Aorta (tissue), 5 donors: ENCODE results near the gene SON. TPM values are rescaled to one million over a fixed set of nuclear protein-coding genes. Genes with fewer than 3 reads are reported as not detected.
"Not testable (repeated sequence)": the region's sequence is repeated elsewhere in the genome, so short reads cannot be mapped to it uniquely, and the experiment has no call there.

Experiments
- ATAC-seq: fragments of 200-7000 bp; cut with Tn5 transposase; one replicate; pipeline ENCODE4 v1.9.1; 2022; ENCODE audit warnings: moderate library complexity; ENCODE audit not compliant: low FRiP score
- DNase-seq, 2 donors: peaks; one replicate each; pipeline ENCODE4 v3.0.0-alpha.2; 2020
- H3K27ac ChIP-seq, 2 donors: one replicate each; pipeline ENCODE4 v1.5.1; 2013; ENCODE audit warnings: low read length in 2 of 2, mild to moderate bottlenecking in 2 of 2, moderate library complexity in 2 of 2, control low read depth in 1 of 2, inconsistent platforms in 1 of 2, low read depth in 1 of 2
- H3K27me3 ChIP-seq, 2 donors: one replicate each; pipeline ENCODE4 v1.6.1; 2013; ENCODE audit warnings: control low read depth in 1 of 2, low read length in 1 of 2, mild to moderate bottlenecking in 1 of 2, moderate library complexity in 1 of 2; ENCODE audit not compliant: insufficient read depth in 2 of 2, control insufficient read depth in 1 of 2
- H3K36me3 ChIP-seq, 2 donors: one replicate each; pipeline ENCODE4 v1.6.1; 2013; ENCODE audit warnings: control low read depth in 1 of 2, low read length in 1 of 2, mild to moderate bottlenecking in 1 of 2; ENCODE audit not compliant: insufficient read depth in 2 of 2, control insufficient read depth in 1 of 2
- H3K4me1 ChIP-seq, 2 donors: one replicate each; pipeline ENCODE4 v1.6.1; 2013; ENCODE audit warnings: low read length in 2 of 2, control low read depth in 1 of 2, mild to moderate bottlenecking in 1 of 2, moderate library complexity in 1 of 2; ENCODE audit not compliant: insufficient read depth in 2 of 2, control insufficient read depth in 1 of 2
- H3K4me3 ChIP-seq, 2 donors: one replicate each; pipeline ENCODE4 v1.5.1; 2013; ENCODE audit warnings: low read length in 2 of 2, control low read depth in 1 of 2, mild to moderate bottlenecking in 1 of 2
- H3K9me3 ChIP-seq: one replicate; pipeline ENCODE4 v1.6.1; 2013; ENCODE audit warnings: mild to moderate bottlenecking, low read length; ENCODE audit not compliant: control insufficient read depth
- WGBS, 2 donors: extraction: QIAGEN DNeasy Blood & Tissue Kit; methylation state at CpG; one replicate each; pipeline ENCODE4 v1.1.7; 2013; 5-methylcytosine and 5-hydroxymethylcytosine counted together
- intact Hi-C, 2 donors: fragments of 100-400 bp; cut with DNase I; formaldehyde crosslinking; loops; one replicate each; pipeline versions ENCODE4 v1.14.2 to v1.15.0; 2022
- polyA plus RNA-seq, 2 donors: library from polyadenylated mRNA; stranded (reverse); fragments of 200-250 nt; gene quantifications; one replicate each; pipeline ENCODE4 v1.2.3, GENCODE V29; 2013
- total RNA-seq, 2 donors: library from RNA; stranded (reverse); fragmentation: NEBNext Ultra II Directional; extraction: Animal tissue kit (Norgen Biotek cat#: 25700); gene quantifications; one replicate each; pipeline ENCODE4 v1.2.1, GENCODE V29; 2021
- donor health status: healthy with polysubstance abuse.
- donor health status: Bipolar disorder and iron deficiency.
- donor health status: DM: no; HTN: no; CAD: no.
- donor health status: DM: no; HTN: no; CAD: no.
- donor health status: DM: yes; HTN: yes; CAD: no.

Gene SON
- total and polyA plus RNA-seq, 4 donors: 57.8 to 350 (median 303) TPM

DNA sequence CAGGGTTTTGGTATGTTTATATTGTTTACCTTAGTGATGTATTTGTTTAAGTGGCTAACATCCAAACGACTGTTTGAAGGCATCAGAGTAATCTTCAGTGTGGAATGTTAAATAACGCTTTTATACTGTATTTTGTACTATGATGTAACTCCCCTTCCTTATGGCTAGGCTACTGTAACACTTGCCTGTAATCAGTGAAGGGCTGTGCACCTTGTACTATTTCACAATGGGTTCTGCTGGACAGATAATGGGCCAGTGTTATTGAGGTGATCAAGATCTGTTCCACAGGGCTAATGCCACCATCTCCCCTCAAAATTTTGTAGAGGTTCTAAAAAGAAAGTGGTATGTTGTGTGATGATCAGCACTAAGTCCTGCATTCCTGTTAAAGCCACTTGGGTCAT, 33.9 kb downstream of the SON start:
- ATAC-seq, H3K9me3 ChIP-seq, H3K27ac ChIP-seq, DNase-seq, intact Hi-C loops, H3K4me3 ChIP-seq, H3K27me3 ChIP-seq, H3K4me1 ChIP-seq, H3K36me3 ChIP-seq: not testable (repeated sequence)
- 47 to 62% methylated on average over 2 of the region's 2 CpGs for WGBS, 2 donors

DNA sequence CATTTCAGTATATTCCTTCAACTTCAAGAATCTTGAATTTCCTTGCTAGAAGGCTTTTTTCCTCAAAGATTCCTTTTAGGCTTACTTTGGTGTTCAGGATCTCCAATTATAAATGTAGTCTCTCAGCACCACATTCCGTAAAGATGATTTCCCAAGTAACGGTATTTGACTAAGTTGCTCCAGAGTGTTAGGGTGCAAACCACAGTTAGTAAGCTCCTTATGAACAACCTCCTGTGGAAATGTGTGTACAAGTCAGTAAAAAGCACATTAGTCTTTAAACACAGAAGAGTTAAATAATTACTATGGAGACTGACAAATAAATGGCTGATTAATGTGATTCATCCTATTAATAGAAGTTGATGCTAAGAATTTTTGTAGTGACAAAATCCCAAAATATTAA, 35.4 kb downstream of the SON start:
- no peaks in the 10 kb centered on the region for H3K27me3 ChIP-seq
- no peak for DNase-seq
- H3K27ac ChIP-seq: no peak overlapping the region
- peaks cover 3 to 7% of the 10 kb centered on the region in 2 donors for H3K36me3 ChIP-seq
- intact Hi-C loops: no loop called here
- ATAC-seq: no peak
- no peaks in the 10 kb centered on the region for H3K9me3 ChIP-seq
- H3K4me1 ChIP-seq: no peaks in the 10 kb centered on the region
- H3K4me3 ChIP-seq: no peak overlapping the region
- WGBS, 2 donors: 44 to 53% methylated on average over 2 of the region's 2 CpGs

DNA sequence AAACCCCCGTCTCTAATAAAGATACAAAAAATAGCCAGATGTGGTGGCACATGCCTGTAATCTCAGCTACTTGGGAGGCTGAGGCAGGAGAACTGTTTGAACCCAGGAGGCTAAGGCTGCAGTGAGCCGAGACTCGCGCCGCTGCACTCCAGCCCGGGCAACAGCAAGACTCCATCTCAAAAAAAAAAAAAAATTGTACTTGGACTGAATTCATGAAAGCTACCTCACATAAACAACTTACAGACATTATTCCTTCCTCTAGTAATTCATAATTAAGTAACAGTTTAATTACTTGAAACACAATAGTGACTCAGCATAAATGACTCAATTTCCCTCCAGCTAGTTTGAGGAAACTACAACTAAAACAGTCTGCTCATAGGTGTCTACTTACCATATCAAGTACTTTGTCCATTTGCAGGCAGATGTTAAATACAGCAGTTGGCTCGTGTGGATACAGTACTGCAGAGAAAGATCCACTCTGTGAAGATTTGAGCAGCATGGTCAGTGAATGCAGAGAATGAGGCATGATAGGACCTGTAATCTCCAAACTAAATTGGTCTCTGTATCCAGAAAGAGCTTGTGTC, 36.2 kb downstream of the SON start:
- H3K36me3 ChIP-seq: peaks cover 3 to 7% of the 10 kb centered on the region in 2 donors
- no peaks in the 10 kb centered on the region for H3K9me3 ChIP-seq
- WGBS, 2 donors: 80 to 84% methylated on average over 7 of the region's 7 CpGs
- no peaks in the 10 kb centered on the region for H3K4me1 ChIP-seq
- H3K27ac ChIP-seq: no peak overlapping the region
- no peaks in the 10 kb centered on the region for H3K27me3 ChIP-seq
- ATAC-seq (no peak), DNase-seq (no peak)
- no peak overlapping the region for H3K4me3 ChIP-seq
- intact Hi-C loops: no loop called here

DNA sequence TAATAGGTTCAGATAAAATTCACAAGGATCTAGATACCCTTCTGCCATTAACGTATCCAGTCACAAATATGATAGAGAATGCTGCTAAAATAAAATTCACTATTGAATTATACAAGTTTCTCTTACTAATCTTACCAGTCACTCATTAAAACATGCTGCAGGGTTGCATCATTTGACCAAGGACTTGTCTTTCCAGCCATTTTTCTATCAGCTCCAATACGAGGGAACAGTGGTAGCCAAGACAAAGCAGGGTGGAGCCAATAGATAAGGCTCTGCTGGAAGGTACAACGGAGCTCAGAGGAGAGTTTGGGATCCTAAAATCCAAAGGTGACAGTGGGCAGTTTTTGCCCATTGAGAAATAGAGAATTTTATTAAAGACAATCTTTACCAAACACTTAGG, 41.6 kb downstream of the SON start:
- Histone ChIP-seq H3K4me3 (no peak overlapping the region), H3K9me3 (no peaks in the 10 kb centered on the region), H3K4me1 (no peaks in the 10 kb centered on the region), H3K27ac (no peak overlapping the region), H3K36me3 (peaks cover 0 to 2% of the 10 kb centered on the region in 2 donors), H3K27me3 (no peaks in the 10 kb centered on the region)
- DNase-seq (no peak), ATAC-seq (no peak)
- intact Hi-C loops: no loop called here
- 65 to 66% methylated on average over 3 of the region's 3 CpGs for WGBS, 2 donors

DNA sequence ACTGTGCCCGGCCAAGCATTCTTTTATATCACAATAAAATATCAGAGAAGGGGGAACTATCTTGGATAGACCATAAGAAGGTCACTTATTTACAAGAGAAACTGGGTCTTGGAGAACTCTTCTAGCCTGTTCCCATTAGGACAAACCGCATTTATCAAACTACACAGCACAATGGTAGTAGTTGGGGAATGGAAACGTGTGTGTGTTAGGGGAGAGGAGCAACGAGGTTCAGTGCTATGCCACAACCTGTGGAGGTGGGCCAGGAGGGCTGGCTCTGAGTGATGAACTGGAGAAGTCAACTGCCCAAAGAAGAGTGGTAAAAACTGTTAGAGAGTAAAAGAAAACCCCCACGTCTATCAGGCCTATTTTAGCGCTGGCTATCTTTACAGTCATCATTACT, 44.1 kb downstream of the SON start:
- Histone ChIP-seq H3K4me3 (no peak overlapping the region), H3K9me3 (no peaks in the 10 kb centered on the region), H3K27me3 (no peaks in the 10 kb centered on the region), H3K27ac (no peak overlapping the region), H3K36me3 (peaks cover 0 to 2% of the 10 kb centered on the region in 2 donors), H3K4me1 (no peaks in the 10 kb centered on the region)
- DNase-seq (no peak), ATAC-seq (no peak)
- intact Hi-C loops: no loop called here
- WGBS, 2 donors: 74 to 79% methylated on average over 6 of the region's 6 CpGs

DNA sequence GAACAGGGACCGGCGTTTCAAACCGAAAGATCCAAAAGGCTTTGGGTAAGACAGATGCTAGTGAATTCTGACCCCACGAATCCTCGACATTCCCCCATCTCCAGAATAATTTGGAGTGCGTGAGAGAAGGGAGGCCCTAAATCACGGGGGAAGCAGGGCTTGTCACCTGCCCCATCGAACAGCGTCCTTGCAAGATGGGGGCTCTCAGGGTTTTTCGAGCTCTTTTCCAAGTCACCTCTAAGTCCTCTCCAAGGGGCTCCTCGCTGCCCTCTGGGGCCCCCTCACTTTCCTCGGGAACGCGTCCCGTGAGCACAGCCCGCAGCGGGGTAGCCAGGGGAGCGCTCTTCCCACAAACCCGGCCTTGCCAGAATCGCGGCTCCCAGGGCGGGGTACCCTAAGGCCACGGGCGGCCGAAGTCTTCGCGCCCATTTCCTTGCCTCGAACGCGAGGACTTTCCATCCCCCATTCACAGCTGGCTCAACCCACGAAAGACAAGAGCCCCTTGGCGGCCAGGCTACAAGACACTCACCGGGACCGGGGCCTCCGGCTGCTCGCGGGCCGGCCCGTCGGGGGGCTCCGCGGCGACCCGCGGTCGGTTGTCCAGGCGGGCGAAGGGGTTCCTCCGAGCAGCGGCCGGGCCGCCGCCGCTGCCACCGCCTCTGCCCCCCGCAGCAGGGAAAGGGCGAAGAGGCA, 45.1 kb downstream of the SON start:
- H3K4me1 ChIP-seq: no peaks in the 10 kb centered on the region
- no peaks in the 10 kb centered on the region for H3K36me3 ChIP-seq
- peak overlapping the region in 1 of 2 donors; percentile 82 for H3K27ac ChIP-seq
- H3K9me3 ChIP-seq: no peaks in the 10 kb centered on the region
- H3K27me3 ChIP-seq: no peaks in the 10 kb centered on the region
- peak overlapping the region; percentile 76 to 89 for H3K4me3 ChIP-seq
- peak; percentile 52 for ATAC-seq
- 1% methylated on average over 54 to 57 of the region's 57 CpGs for WGBS, 2 donors
- intact Hi-C loops: loop anchor here in 1 of 2 donors (2.0 kb wide), 2 partner anchors 45 to 55 kb away; partner anchors contain the start of genes GART, ITSN1 and SON
- DNase-seq: peak; percentile 63 to 83

DNA sequence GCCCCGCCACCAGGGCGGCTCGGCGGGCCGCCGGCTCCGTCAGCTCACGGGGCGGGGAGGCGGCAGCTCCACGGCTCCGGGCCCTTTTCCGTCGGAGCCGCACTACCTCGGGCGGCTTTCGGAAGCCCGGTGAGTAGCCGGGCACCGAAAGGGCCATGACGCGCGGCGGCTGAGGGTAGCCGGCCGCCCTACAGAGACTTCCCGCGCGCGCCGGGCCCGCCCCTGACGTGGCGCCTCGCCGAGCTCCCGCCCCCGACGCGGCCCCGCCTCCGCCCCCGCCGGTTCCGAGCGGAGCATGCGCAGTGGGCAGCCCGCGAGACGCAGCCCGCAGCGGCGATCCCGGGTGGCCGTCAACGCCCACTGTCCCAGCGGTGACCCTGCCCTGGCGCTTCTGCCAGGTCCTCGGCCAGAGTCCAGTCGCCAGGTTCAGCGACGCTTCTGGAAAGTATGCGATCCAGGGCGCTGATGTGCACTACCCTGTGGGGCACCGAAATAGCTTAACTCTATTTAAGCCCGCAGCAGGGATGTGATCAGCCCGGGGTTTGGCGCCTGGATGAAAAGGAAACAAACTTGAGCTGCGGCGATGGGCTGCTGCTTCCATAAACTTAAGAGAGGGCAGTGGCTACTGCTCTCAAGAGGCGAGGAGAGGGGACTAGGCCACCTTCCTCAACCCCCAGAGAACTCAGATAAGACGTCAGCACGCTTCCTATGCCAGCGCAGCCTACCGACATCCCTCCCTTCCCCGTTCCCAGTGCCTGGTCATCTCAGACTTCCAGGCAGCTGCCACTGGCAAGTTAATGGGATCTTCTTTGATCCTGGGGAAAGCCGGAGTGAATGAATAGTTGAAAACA, 45.9 kb downstream of the SON start, which contains the start of gene DONSON:
DONSON (minus strand) TSS at position 200 of the 851 bp plus-strand sequence; CDS start at position 157, 43 bp downstream.
- Histone ChIP-seq H3K27ac (peak within 1 kb of the TSS; percentile 47 to 82), H3K36me3 (no peaks in the 10 kb centered on the region), H3K27me3 (no peaks in the 10 kb centered on the region), H3K4me1 (no peaks in the 10 kb centered on the region), H3K9me3 (no peaks in the 10 kb centered on the region), H3K4me3 (peak within 1 kb of the TSS; percentile 89)
- ATAC-seq (peak; percentile 96), DNase-seq (peak; percentile 92 to 97)
- 0% methylated on average over 57 to 78 of the region's 78 CpGs for WGBS, 2 donors
- intact Hi-C loops: loop anchor here in 1 of 2 donors (2.0 kb wide), 2 partner anchors 46 to 54 kb away; partner anchors contain the start of genes GART, ITSN1 and SON

DNA sequence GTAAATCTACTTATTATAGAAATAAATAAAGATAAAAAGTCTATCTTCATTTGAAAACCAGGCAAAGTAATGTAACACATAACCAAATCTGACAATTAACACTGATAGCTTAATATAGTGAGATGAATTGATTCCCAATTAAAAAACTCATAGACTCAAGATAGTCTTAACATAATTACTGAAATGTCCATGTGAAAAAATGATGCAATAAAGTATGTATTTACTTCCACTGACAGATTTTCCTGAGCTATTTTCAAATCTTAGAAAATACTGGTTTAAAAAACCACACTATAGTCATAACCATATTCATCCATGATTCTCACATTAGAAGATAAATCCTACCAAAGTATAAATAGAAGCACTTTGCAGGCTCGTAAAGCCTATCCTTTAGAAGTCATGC, 55.2 kb downstream of the SON start:
- Histone ChIP-seq H3K27ac (no peak overlapping the region), H3K36me3 (peaks cover 0 to 2% of the 10 kb centered on the region in 2 donors), H3K27me3 (no peaks in the 10 kb centered on the region), H3K4me1 (no peaks in the 10 kb centered on the region), H3K9me3 (no peaks in the 10 kb centered on the region), H3K4me3 (no peak overlapping the region)
- intact Hi-C loops: no loop called here
- ATAC-seq (no peak), DNase-seq (no peak)
- WGBS, 2 donors: 68% methylated on average over 1 of the region's 1 CpG
